ENCODE results near the gene SCGB1D1. TPM values are rescaled to one million over a fixed set of nuclear protein-coding genes. Genes with fewer than 3 reads are reported as not detected.
"Not testable (repeated sequence)": the region's sequence is repeated elsewhere in the genome, so short reads cannot be mapped to it uniquely, and the experiment has no call there.

SCGB1D1 gene
- total RNA-seq, 2 experiments from 2014 or later = not detected

DNA sequence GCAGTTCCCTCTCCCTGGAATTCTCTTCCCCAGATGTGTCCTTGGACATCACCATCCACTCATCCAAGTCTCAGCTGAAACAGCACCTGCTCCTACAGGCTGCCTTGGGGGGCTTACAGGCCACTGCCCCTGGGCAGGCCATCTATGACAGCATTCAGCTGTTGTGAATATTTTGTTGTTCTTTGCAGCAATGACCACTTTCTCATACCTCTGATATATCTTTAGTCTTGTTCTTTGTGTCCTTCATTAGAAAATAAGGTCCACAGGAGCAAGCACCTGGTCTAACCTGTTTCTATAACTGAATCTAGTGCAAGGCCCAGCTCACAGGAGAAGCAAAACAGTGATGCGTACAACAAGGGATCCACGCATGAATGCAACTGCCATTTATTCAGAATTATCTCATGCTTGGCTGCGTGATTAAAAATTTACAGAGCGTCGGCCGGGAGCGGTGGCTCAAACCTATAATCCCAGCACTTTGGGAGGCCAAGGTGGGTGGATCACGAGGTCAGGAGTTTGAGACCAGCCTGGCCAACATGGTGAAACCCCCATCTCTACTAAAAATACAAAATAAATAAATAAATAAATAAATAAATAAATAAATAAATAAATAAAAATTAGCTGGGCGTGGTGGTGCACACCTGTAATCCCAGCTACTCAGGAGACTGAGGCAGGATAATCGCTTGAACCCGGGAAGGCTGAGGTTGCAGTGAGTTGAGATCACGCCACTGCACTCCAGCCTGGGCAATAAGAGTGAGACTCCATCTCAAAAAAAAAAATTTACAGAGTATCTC lies 16.5 kb downstream of the SCGB1D1 start:
- CTCF ChIA-PET, POLR2A ChIA-PET: not testable (repeated sequence)

DNA sequence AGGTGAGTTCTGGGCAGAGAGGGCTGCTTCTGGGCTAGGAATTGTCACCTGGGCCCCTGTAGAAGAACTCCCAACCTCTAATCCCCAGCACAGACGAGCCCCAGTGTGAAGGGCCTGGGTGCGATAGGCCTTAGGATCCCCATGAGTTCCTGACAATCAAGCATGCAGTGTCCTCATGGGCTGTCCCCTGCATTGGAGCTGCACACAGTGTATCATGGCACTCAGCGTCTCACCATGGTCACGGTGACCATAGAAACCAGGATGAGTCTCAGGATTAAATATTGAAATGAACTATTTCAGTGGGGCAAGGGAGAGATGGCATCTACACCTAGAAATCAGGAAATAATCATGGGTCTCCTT lies 18.7 kb downstream of the SCGB1D1 start:
- ChIA-PET POLR2A (no interaction called here), CTCF (no interaction called here)

DNA sequence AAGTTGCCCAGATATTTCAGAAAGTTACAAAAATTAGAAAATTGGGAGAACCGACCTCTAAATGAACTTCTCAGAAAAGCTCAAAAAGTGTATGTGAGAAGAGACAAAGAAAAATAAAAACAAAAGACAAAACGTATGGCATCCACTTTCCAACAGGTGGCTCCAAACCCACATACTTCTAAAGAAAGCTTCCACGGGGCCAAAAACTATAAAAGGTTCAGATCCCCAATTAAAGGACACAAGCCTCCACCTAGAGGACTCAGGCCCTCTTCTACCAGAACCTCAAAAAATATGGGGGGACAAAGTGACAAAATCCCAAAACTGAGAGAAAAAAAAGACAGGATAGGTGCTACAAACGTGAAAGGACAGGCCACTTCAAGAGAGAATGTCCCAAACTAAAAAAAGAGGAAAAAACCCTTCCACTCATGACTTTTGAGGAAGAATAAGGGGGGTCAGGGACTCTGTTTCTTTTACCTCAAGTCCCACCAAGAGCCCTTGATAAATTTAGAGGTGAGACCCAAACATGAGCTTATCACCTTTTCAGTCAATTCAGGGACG lies 27.3 kb downstream of the SCGB1D1 start:
- ChIA-PET POLR2A (interaction anchor here (0.6 kb wide), 1 partner anchor 94 kb away, joined by 15 read pairs; no protein-coding TSS in a partner anchor), CTCF (interaction anchor here (0.6 to 1.1 kb wide), 2 partner anchors 94 to 171 kb away, joined by 4 to 6 read pairs; no protein-coding TSS in a partner anchor)

DNA sequence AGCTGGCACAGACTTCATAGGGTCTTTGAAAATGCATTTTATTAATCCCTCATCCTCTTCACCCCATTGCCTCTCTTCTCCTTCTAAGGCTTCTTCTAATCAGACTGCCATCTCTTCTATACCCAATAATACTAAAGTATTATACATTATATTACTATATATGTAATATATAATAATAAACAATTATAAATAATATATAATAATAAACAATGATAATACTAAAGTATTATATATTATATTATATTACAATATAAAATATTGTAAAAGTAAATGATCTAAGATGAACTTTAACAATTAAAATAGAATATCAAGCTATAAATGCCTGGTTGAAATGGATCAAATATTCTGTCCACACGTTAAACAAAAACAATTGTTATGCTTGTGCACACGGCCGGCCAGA lies 31.5 kb downstream of the SCGB1D1 start:
- POLR2A ChIA-PET = no interaction called here
- CTCF ChIA-PET = interaction anchor here (0.5 kb wide), 1 partner anchor 90 kb away, joined by 3 read pairs; no protein-coding TSS in a partner anchor

DNA sequence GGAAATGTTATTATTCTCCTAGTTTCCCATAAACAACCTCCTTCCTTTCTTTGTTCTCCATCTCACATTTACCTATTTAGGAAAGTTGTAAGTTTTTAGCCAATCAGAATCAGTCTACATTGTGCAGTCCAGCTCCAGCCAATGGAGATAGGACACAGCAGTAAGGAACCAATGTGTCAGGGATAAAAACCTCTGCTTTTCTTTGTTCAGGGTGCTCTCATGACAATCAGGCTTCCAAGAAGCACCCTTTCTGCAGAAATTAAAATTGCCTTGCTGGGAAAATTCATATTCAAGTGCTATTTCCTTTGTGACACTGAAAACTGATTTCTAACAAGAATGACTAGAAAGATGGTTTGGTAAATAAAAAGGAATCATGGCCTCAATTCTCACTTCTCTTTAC lies 33.1 kb downstream of the SCGB1D1 start:
- POLR2A ChIA-PET = no interaction called here

DNA sequence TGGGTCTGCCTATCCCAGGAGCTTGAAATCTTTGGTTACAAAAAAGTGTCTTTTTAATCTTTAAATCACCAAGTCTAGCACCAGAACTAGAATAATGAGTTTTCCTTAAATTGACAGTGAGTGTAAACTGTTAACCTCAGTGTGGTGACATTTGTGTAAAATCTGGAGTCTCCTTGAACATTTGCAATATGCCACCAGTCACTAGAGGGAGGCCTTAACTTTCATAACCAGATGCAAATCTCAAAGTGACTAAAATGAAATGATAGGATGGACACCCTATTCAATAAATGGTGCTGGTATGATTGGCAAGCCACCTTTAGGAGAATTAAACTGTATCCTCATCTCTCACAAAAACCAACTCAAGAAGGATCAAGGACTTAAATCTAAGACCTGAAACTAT lies 43.7 kb downstream of the SCGB1D1 start:
- CTCF ChIA-PET = no interaction called here
- POLR2A ChIA-PET = no interaction called here

More for the DNA sequence above, 33.1 kb downstream of the SCGB1D1 start:
- CTCF ChIA-PET = no interaction called here

DNA sequence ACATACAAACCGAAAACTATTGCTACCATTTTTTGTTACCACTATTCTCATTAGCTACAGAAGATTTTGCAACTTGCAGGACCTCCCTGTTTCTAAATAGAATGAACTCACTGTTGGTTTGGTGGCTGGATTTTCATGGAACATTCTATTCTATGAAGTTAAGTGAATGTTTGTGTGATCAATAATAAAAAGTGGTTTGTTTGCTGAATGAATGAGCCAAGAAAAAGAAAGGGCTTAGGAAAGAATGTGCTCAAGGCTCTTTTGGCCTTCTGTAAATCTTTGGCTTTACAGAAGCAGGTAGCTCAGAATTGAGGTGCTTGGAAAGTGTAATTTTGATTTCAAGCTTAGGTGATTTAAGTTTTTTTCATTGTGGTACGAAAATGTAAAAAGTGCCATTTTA lies 46.2 kb downstream of the SCGB1D1 start:
- ChIA-PET POLR2A (no interaction called here), CTCF (no interaction called here)

DNA sequence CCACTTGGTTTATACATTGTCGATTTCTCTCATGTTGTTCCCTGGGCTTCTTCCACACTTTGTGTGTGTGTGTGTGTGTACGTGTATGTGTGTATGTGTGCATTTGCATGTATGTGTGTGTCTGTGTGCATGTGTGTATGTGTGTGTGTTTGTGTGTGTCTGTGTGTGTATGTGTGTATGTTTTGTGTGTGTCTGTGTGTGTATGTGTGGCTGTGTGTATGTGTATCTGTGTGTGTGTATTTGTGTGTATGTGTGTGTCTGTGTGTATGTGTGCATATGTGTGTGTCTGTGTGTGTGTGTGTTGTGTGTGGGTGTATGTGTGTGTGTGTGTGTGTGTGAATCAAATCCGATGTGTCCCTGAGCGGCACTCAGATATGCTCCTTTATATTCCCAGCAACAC lies 47.5 kb downstream of the SCGB1D1 start:
- ChIA-PET CTCF (interaction anchor here (0.7 kb wide), 1 partner anchor 29 kb away, joined by 3 read pairs; no protein-coding TSS in a partner anchor), POLR2A (no interaction called here)

DNA sequence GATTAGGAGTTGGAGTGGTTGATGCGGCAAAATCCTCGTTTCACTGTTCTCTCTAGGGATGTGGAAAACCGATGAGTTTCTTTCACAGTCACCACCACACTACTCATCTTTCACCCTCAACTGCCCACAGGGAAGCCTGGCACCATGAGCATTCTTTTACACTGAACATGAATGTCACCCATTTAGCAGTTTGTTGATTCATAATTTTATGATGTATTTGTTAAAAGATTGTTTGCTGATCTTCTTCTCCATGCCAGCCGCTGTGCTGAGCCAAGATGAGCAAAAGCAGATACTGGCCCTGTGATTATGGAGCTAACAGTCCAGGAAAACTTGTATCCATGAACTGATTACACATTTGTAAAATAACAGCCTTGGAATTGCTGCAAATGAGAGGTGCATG lies 48.1 kb downstream of the SCGB1D1 start:
- ChIA-PET POLR2A (no interaction called here), CTCF (interaction anchor here (0.7 kb wide), 1 partner anchor 28 kb away, joined by 3 read pairs; no protein-coding TSS in a partner anchor)

DNA sequence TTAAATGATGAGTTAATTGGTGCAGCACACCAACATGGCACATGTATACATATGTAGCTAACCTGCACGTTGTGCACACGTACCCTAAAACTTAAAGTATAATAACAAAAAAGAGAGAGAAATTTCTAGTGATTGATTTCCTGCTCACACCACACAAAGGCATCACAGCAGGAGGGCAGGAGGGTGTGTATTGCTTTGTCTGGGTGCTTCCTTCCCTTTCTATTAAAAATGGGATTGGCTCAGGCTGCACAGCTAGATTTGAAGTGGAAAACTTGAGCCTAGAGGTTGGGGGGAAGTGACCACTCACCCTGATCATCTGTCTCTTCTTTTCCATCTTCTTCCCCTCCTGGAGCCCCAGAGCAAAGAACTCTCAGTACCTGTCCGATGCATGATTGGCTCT lies 51.1 kb downstream of the SCGB1D1 start:
- ChIA-PET CTCF (no interaction called here), POLR2A (no interaction called here)

DNA sequence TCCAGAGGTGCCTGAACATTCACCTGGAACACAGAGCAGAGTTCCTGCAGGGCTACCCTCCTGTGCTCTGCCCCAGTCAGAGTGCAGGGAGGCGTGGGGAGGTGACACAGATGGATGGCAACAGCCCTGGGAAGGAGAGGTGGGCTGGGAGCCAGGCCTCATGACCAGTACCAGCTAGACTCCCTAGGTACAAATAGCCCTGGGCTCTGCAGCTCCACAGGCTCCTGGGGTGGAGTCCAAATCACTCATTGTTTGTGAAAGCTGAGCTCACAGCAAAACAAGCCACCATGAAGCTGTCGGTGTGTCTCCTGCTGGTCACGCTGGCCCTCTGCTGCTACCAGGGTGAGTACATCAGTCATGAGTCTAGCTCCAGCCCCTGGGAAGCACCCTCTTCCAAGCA lies 52.0 kb downstream of the SCGB1D1 start, which contains the start of gene SCGB1D2:
Gene SCGB1D2, plus strand, starts transcription at position 219 of the 400 bp plus-strand sequence. Its CDS starts 69 bp downstream, at position 288.
- CTCF ChIA-PET = interaction anchor here (0.7 kb wide), 1 partner anchor 69 kb away, joined by 3 read pairs; no protein-coding TSS in a partner anchor
- POLR2A ChIA-PET = no interaction called here

Other genes with a start within 250 kb of the SCGB1D1 start
- not detected for gene BEST1, start 239.9 kb upstream of the SCGB1D1 start, total RNA-seq
- gene FTH1, start 222.6 kb upstream of the SCGB1D1 start, total RNA-seq = 100 to 1,000 TPM; 543 to 554 TPM
- 10 to 100 TPM; 81.8 to 84.0 TPM for gene INCENP, start 66.2 kb upstream of the SCGB1D1 start, total RNA-seq
- not detected for gene SCGB2A1, start 18.5 kb downstream of the SCGB1D1 start, total RNA-seq
- gene SCGB1D2, start 52.0 kb downstream of the SCGB1D1 start, total RNA-seq = not detected
- gene SCGB2A2, start 79.9 kb downstream of the SCGB1D1 start, total RNA-seq = not detected
- not detected for gene SCGB1D4, start 108.9 kb downstream of the SCGB1D1 start, total RNA-seq
- 10 to 100 TPM in 1 of 2 experiments, 1 to 10 TPM in 1; 6.8 to 10.4 TPM for gene ASRGL1, start 147.2 kb downstream of the SCGB1D1 start, total RNA-seq
- gene SCGB1A1, start 228.8 kb downstream of the SCGB1D1 start, total RNA-seq = not detected